ENCODE results near the gene PHACTR3. TPM values are rescaled to one million over a fixed set of nuclear protein-coding genes. Genes with fewer than 3 reads are reported as not detected.

PHACTR3 gene
- total and polyA plus RNA-seq, 2 of the 8 experiments (the other 6 are each of a cell fraction or from before 2014, with no cell fraction given), result 0.05 to 0.13 TPM

DNA sequence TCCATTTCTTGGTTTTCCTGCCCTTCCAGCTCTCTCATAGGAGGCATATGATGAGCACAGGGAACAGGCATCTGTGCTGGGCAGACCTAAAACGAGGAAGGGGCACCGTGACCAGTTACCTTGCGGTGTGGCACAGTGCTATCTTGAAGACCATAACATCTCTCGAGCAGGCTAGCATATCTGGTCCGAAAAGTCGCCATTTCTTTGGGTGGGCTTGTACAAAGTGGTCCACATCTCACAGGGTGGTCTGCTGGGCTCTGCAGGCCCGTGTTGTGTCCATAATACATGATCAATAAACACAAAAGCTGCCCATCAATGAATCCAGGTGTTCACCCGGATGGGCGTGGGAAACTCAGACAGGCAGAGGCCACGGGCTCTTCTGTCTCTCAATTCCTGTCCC is 115.7 kb downstream of the PHACTR3 start:
- TF ChIP-seq RBBP5 (IDR thresholded peaks at IDR 0.05; ENCODE audit: borderline replicate concordance, low read depth, low read length) (no peak), RNF2 (IDR thresholded peaks at IDR 0.05; ENCODE audit: borderline replicate concordance, low read depth, low read length, missing control alignments, poor library complexity, severe bottlenecking) (no peak), NRF1 (IDR thresholded peaks at IDR 0.05; ENCODE audit: low read depth, low read length) (no peak), JUND (IDR thresholded peaks at IDR 0.05; ENCODE audit: low read length) (no peak), BRCA1 (IDR thresholded peaks at IDR 0.05; ENCODE audit: low read depth, low read length) (no peak), SIX5 (IDR thresholded peaks at IDR 0.05; ENCODE audit: low read depth, low read length) (no peak), EZH2 (IDR thresholded peaks at IDR 0.05; ENCODE audit: low read depth, low read length, severe bottlenecking) (no peak), GTF2F1 (IDR thresholded peaks at IDR 0.05; ENCODE audit: borderline replicate concordance, low read depth, low read length) (no peak)
- TF ChIP-seq, protein P1, sequence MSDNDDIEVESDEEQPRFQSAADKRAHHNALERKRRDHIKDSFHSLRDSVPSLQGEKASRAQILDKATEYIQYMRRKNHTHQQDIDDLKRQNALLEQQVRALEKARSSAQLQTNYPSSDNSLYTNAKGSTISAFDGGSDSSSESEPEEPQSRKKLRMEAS (IDR thresholded peaks at IDR 0.05), result no peak

More for the DNA sequence above, 115.7 kb downstream of the PHACTR3 start:
- no peak overlapping the region for H2AFZ ChIP-seq (ENCODE audit: low read length)
- no peak overlapping the region for H4K5ac ChIP-seq (ENCODE audit: insufficient read length, low read depth, low read length)
- no peak overlapping the region for H3K23ac ChIP-seq (ENCODE audit: insufficient read length)
- no peaks in the 10 kb centered on the region for H4K20me1 ChIP-seq (replicated peaks in 1 of 2; ENCODE audit: control insufficient read depth in 1 of 2, insufficient read depth in 2 of 2, low read length in 2 of 2)
- no peak overlapping the region for H2BK120ac ChIP-seq (replicated peaks; ENCODE audit: low read depth, low read length)
- no peak overlapping the region for H2BK5ac ChIP-seq (ENCODE audit: low read depth, low read length)
- H3K4me1 ChIP-seq (replicated peaks in 1 of 4; ENCODE audit: control insufficient read depth in 3 of 4, insufficient read depth in 4 of 4, low read length in 3 of 4), result no peaks in the 10 kb centered on the region
- H3K36me3 ChIP-seq (ENCODE audit: control insufficient read depth in 2 of 4, insufficient read depth in 4 of 4, low read length in 3 of 4), result no peaks in the 10 kb centered on the region; a peak in 1 of 8 replicates
- H3K9ac ChIP-seq (replicated peaks in 1 of 4; ENCODE audit: extremely low read depth in 1 of 4, low read depth in 3 of 4, low read length in 3 of 4), result no peak overlapping the region
- no peak for FAIRE-seq
- no peak overlapping the region for H2BK20ac ChIP-seq (ENCODE audit: low read length)
- no peak overlapping the region for H3K18ac ChIP-seq (ENCODE audit: extremely low read depth, low read length)
- H3K4me2 ChIP-seq (ENCODE audit: insufficient read depth in 1 of 2, low read depth in 2 of 2, low read length in 2 of 2), result no peak overlapping the region
- H3K4me3 ChIP-seq (ENCODE audit: extremely low read depth in 1 of 4, insufficient read depth in 2 of 4, low read depth in 3 of 4, low read length in 4 of 4), result no peak overlapping the region
- H3K27me3 ChIP-seq (replicated peaks in 1 of 4; ENCODE audit: control insufficient read depth in 3 of 4, extremely low read depth in 1 of 4, insufficient read depth in 3 of 4, low read length in 3 of 4), result no peaks in the 10 kb centered on the region
- H2AK5ac ChIP-seq (ENCODE audit: low read depth, low read length), result no peak overlapping the region
- no peak overlapping the region for H2BK15ac ChIP-seq (ENCODE audit: low read length)
- H3K27ac ChIP-seq (ENCODE audit: low read depth, low read length), result no peak overlapping the region
- H2BK12ac ChIP-seq (ENCODE audit: low read depth, low read length), result no peak overlapping the region
- H3K4ac ChIP-seq (replicated peaks; ENCODE audit: insufficient read length, low read depth, low read length), result no peak overlapping the region
- peaks cover 82 to 91% of the 10 kb centered on the region in 2 experiments for H3K9me3 ChIP-seq (ENCODE audit: insufficient read depth in 2 of 2, low read depth in 1 of 2, low read length in 1 of 2)
- no peak overlapping the region for H3K14ac ChIP-seq (ENCODE audit: insufficient read length)
- H3K79me1 ChIP-seq (ENCODE audit: low read depth, low read length), result no peaks in the 10 kb centered on the region
- no peaks in the 10 kb centered on the region for H3K79me2 ChIP-seq (ENCODE audit: control insufficient read depth in 1 of 2, insufficient read depth in 2 of 2, low read length in 2 of 2)
- no peak overlapping the region for H4K91ac ChIP-seq (replicated peaks; ENCODE audit: insufficient read length, low read length)
- H3K56ac ChIP-seq (replicated peaks; ENCODE audit: insufficient read length, low read depth, low read length), result no peak overlapping the region
- H3K23me2 ChIP-seq (ENCODE audit: low read depth, low read length), result no peaks in the 10 kb centered on the region
- H4K8ac ChIP-seq (ENCODE audit: extremely low read depth, insufficient read depth, low read length), result no peak overlapping the region
- ChIA-PET POLR2A (ENCODE audit: partially characterized antibody) (no interaction called here), CTCF (ENCODE audit: partially characterized antibody) (no interaction called here)
- WGBS, 2 experiments (ENCODE audit: extremely low coverage in 1 of 2, insufficient coverage in 1 of 2, insufficient read length in 1 of 2, insufficient replicate concordance in 2 of 2, low coverage in 1 of 2, low lambda C conversion rate in 2 of 2, missing lambda C conversion rate in 1 of 2), result 81% methylated on average over 10 of the region's 10 CpGs; no CpG with 5 or more reads in 1 of the 2 experiments
- DNase-seq (ENCODE audit: low read depth in 1 of 2, low spot score in 2 of 2), result no peak
